Keratinocyte (primary cell): ENCODE results near the gene MTA3.

ENCODE experiments used
- EZH2 ChIP-seq: IDR thresholded peaks from one replicate; pipeline ENCODE4 v1.6.1; 2012; ENCODE audit warnings: inconsistent platforms, mild to moderate bottlenecking, low read length, moderate library complexity
- TF ChIP-seq, protein P1 (sequence below), 3 experiments: IDR thresholded peaks in 1 of 3; conservative IDR thresholded peaks in 1 of 3; optimal IDR thresholded peaks in 1 of 3; 2 replicates in 2 of 3; 3 replicates in 1 of 3; pipeline versions ENCODE3 to v1.5.1; 2011; ENCODE audit warnings: low read length in 3 of 3, mild to moderate bottlenecking in 3 of 3, moderate library complexity in 2 of 3, control low read depth in 1 of 3, inconsistent platforms in 1 of 3; ENCODE audit not compliant: insufficient read depth in 2 of 3; ENCODE audit errors: extremely low read depth in 1 of 3

DNA sequence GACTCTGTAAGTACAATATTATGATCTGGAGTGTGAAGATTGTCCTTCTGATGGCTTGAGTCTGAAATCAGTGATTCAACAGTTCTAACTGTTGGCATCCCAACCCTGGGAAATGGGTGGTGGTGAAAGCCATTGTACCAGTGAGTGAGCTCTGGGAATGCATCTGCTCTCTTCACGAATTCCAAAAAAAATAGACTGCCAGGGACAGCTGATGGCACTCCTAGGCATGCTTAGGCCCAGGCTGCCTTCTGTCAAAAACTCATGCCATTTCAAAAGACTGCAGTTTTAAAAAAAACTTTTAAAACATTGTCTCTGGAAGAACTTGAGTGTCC, 175.2 kb downstream of the MTA3 start:
- TF ChIP-seq EZH2: no peak
- TF ChIP-seq, protein P1, sequence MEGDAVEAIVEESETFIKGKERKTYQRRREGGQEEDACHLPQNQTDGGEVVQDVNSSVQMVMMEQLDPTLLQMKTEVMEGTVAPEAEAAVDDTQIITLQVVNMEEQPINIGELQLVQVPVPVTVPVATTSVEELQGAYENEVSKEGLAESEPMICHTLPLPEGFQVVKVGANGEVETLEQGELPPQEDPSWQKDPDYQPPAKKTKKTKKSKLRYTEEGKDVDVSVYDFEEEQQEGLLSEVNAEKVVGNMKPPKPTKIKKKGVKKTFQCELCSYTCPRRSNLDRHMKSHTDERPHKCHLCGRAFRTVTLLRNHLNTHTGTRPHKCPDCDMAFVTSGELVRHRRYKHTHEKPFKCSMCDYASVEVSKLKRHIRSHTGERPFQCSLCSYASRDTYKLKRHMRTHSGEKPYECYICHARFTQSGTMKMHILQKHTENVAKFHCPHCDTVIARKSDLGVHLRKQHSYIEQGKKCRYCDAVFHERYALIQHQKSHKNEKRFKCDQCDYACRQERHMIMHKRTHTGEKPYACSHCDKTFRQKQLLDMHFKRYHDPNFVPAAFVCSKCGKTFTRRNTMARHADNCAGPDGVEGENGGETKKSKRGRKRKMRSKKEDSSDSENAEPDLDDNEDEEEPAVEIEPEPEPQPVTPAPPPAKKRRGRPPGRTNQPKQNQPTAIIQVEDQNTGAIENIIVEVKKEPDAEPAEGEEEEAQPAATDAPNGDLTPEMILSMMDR (optimal IDR thresholded peaks at IDR 0.05 in 1 of 3, IDR thresholded peaks at IDR 0.05 in 1 of 3, conservative IDR thresholded peaks at IDR 0.05 in 1 of 3; ENCODE audit: extremely low read depth in 1 of 3, insufficient read depth in 2 of 3, low read length in 3 of 3): no peak
